B cell (primary cell): ENCODE results near the gene RGS3. TPM values are rescaled to one million over a fixed set of nuclear protein-coding genes. Genes with fewer than 3 reads are reported as not detected.

Experiments used
- ATAC-seq: fragments of 200-7000 bp; cut with Tn5 transposase; one replicate; pipeline ENCODE4 v1.10.0; 2021; ENCODE audit warnings: low read depth, mild to moderate bottlenecking, moderate number of reproducible peaks, moderate library complexity
- CTCF ChIA-PET: fragments of 350-600 bp; sonication (Branson Sonifier 250); formaldehyde crosslinking; loops from one replicate; lab custom pipeline; 2021; ENCODE audit warnings: antibody characterized with exemption, inconsistent platforms; lab: Charles Lee
- POLR2A ChIA-PET: fragments of 350-600 bp; sonication (Branson Sonifier 250); formaldehyde crosslinking; loops from one replicate; lab custom pipeline; 2021; ENCODE audit warnings: antibody characterized with exemption; lab: Charles Lee
- DNase-seq: peaks from one replicate; pipeline ENCODE4 v3.0.0; 2013
- H2AFZ ChIP-seq: 2 replicates; pipeline ENCODE4 v1.6.1; 2012; ENCODE audit warnings: mild to moderate bottlenecking, low read depth, low read length; ENCODE audit not compliant: insufficient read depth, poor library complexity, severe bottlenecking
- H3K27ac ChIP-seq, 2 donors: 1 replicate in 1 of 2; 2 replicates in 1 of 2; pipeline ENCODE4 v1.5.1; 2012 to 2013; ENCODE audit warnings: low read length in 2 of 2, mild to moderate bottlenecking in 2 of 2, moderate library complexity in 1 of 2
- H3K27me3 ChIP-seq, 4 experiments: fragments of 200-600 bp in 1 of 4; sonication (generic) in 1 of 4; replicated peaks in 1 of 4; 1 replicate in 2 of 4; 2 replicates in 2 of 4; pipeline versions ENCODE4 v1.6.1 to v1.7.0; 2013 to 2016; ENCODE audit warnings: low read length in 3 of 4, mild to moderate bottlenecking in 2 of 4, mixed read lengths in 1 of 4, moderate library complexity in 1 of 4; ENCODE audit not compliant: insufficient read depth in 4 of 4, control insufficient read depth in 3 of 4; ENCODE audit errors: control extremely low read depth in 1 of 4
- H3K36me3 ChIP-seq, 2 experiments: replicated peaks in 1 of 2; 1 replicate in 1 of 2; 2 replicates in 1 of 2; pipeline versions ENCODE4 v1.6.1 to v1.7.1; 2013; ENCODE audit warnings: low read length in 1 of 2; ENCODE audit not compliant: insufficient read depth in 2 of 2, control insufficient read depth in 1 of 2; ENCODE audit errors: control extremely low read depth in 1 of 2, extremely low read depth in 1 of 2
- H3K4me1 ChIP-seq, 2 donors: fragments of 200-600 bp in 1 of 2; sonication (generic) in 1 of 2; 1 replicate in 1 of 2; 2 replicates in 1 of 2; pipeline versions ENCODE4 v1.5.1 to v1.6.1; 2013 to 2017; ENCODE audit warnings: low read length in 2 of 2; ENCODE audit not compliant: control insufficient read depth in 2 of 2, insufficient read depth in 2 of 2
- H3K4me2 ChIP-seq: replicated peaks from 2 replicates; pipeline ENCODE3; 2012; ENCODE audit warnings: mild to moderate bottlenecking, low read depth, low read length; ENCODE audit not compliant: poor library complexity, severe bottlenecking
- H3K4me3 ChIP-seq, 5 experiments: fragments of 200-600 bp in 1 of 5; sonication (generic) in 1 of 5; 1 replicate in 3 of 5; 2 replicates in 2 of 5; pipeline versions ENCODE4 v1.5.1 to v1.7.0; 2011 to 2016; ENCODE audit warnings: low read length in 4 of 5, mild to moderate bottlenecking in 4 of 5, low read depth in 2 of 5, control low read depth in 1 of 5, moderate library complexity in 1 of 5; ENCODE audit not compliant: insufficient read depth in 1 of 5; ENCODE audit errors: control extremely low read depth in 1 of 5, extremely low read depth in 1 of 5
- H3K79me2 ChIP-seq: fragments of 200-600 bp; sonication (generic); one replicate; pipeline ENCODE4 v1.6.0; 2016; ENCODE audit warnings: low read length; ENCODE audit not compliant: control insufficient read depth, insufficient read depth
- H3K9ac ChIP-seq: fragments of 200-600 bp; sonication (generic); 2 replicates; pipeline ENCODE4 v1.6.1; 2017; ENCODE audit warnings: mild to moderate bottlenecking, low read length, moderate library complexity
- H3K9me3 ChIP-seq, 3 donors: one replicate each; pipeline versions ENCODE4 v1.6.1 to v1.7.1; 2013; ENCODE audit warnings: low read length in 2 of 3; ENCODE audit not compliant: control insufficient read depth in 2 of 3, insufficient read depth in 1 of 3; ENCODE audit errors: control extremely low read depth in 1 of 3
- H4K20me1 ChIP-seq: 2 replicates; pipeline ENCODE4 v1.6.0; 2012; ENCODE audit warnings: mild to moderate bottlenecking, low read length; ENCODE audit not compliant: insufficient read depth, control insufficient read depth, poor library complexity, severe bottlenecking
- H3K27ac Mint-ChIP-seq: one replicate; pipeline ENCODE4 v1.8.0; 2021; ENCODE audit warnings: mixed read lengths
- H3K27me3 Mint-ChIP-seq: one replicate; pipeline ENCODE4 v1.8.0; 2021; ENCODE audit warnings: mixed read lengths
- H3K4me1 Mint-ChIP-seq: one replicate; pipeline ENCODE4 v1.8.0; 2021; ENCODE audit warnings: mixed read lengths
- H3K4me3 Mint-ChIP-seq: one replicate; pipeline ENCODE4 v1.8.0; 2021; ENCODE audit warnings: mixed read lengths
- H3K9me3 Mint-ChIP-seq: one replicate; pipeline ENCODE4 v1.8.0; 2022; ENCODE audit warnings: mixed read lengths; ENCODE audit not compliant: insufficient read depth
- EZH2 ChIP-seq: IDR thresholded peaks from 2 replicates; pipeline ENCODE4 v1.6.1; 2012; ENCODE audit warnings: borderline replicate concordance, low read depth, mild to moderate bottlenecking, moderate library complexity, low read length; ENCODE audit not compliant: insufficient read depth, poor library complexity, severe bottlenecking
- WGBS: methylation state at CpG from one replicate; pipeline ENCODE4 v1.1.5; 2013; ENCODE audit warnings: missing lambda C conversion rate; ENCODE audit not compliant: insufficient coverage; 5-methylcytosine and 5-hydroxymethylcytosine counted together
- intact Hi-C: fragments of 100-400 bp; cut with micrococcal nuclease; formaldehyde crosslinking; loops from one replicate; pipeline ENCODE4 v1.10.0; 2022
- polyA plus RNA-seq: library from polyadenylated mRNA; depleted of rRNA; stranded (reverse); fragments of >200 nt; gene quantifications from 2 replicates; pipeline ENCODE4 v1.2.3, GENCODE V29; 2012
- total RNA-seq, 2 donors: library from RNA; stranded (reverse); fragments of 120-200 nt in 1 of 2; gene quantifications; 1 replicate in 1 of 2; 2 replicates in 1 of 2; pipeline versions ENCODE4 v1.2.3 to v1.2.4, GENCODE V29; 2013 to 2022
- TF ChIP-seq, protein P1 (sequence below): fragments of 200-600 bp; IDR thresholded peaks from one replicate; pipeline ENCODE4 v1.8.0; 2022; ENCODE audit warnings: antibody characterized with exemption, mild to moderate bottlenecking

RGS3 gene
- total and polyA plus RNA-seq, 2 donors (not counting 1 experiment from before 2014, with no cell fraction given) = 12.0 to 15.6 TPM

GRCh38 chr9:113528811-113529210 lies 65.3 kb downstream of the RGS3 start:
- intact Hi-C loops = no loop called here
- WGBS = 100% methylated on average over 2 of the region's 2 CpGs
- no peak overlapping the region for H3K9ac ChIP-seq
- no peaks in the 10 kb centered on the region for H3K9me3 Mint-ChIP-seq
- H3K4me1 ChIP-seq = peaks cover 5% of the 10 kb centered on the region in 2 donors
- H4K20me1 ChIP-seq = no peaks in the 10 kb centered on the region
- DNase-seq (no peak), ATAC-seq (no peak)
- H3K9me3 ChIP-seq = no peaks in the 10 kb centered on the region
- no peaks in the 10 kb centered on the region for H3K27me3 ChIP-seq
- POLR2A ChIA-PET = no interaction called here
- no peak overlapping the region for H3K4me3 Mint-ChIP-seq
- H3K4me3 ChIP-seq = no peak overlapping the region
- no peak overlapping the region for H3K27ac ChIP-seq
- TF ChIP-seq, protein P1, sequence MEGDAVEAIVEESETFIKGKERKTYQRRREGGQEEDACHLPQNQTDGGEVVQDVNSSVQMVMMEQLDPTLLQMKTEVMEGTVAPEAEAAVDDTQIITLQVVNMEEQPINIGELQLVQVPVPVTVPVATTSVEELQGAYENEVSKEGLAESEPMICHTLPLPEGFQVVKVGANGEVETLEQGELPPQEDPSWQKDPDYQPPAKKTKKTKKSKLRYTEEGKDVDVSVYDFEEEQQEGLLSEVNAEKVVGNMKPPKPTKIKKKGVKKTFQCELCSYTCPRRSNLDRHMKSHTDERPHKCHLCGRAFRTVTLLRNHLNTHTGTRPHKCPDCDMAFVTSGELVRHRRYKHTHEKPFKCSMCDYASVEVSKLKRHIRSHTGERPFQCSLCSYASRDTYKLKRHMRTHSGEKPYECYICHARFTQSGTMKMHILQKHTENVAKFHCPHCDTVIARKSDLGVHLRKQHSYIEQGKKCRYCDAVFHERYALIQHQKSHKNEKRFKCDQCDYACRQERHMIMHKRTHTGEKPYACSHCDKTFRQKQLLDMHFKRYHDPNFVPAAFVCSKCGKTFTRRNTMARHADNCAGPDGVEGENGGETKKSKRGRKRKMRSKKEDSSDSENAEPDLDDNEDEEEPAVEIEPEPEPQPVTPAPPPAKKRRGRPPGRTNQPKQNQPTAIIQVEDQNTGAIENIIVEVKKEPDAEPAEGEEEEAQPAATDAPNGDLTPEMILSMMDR = no peak
- no peak for TF ChIP-seq EZH2
- H3K27me3 Mint-ChIP-seq = no peaks in the 10 kb centered on the region
- no peak overlapping the region for H2AFZ ChIP-seq
- H3K4me1 Mint-ChIP-seq = peaks cover 12% of the 10 kb centered on the region
- no peak overlapping the region for H3K4me2 ChIP-seq
- H3K36me3 ChIP-seq = no peaks in the 10 kb centered on the region
- H3K27ac Mint-ChIP-seq = no peak overlapping the region
- CTCF ChIA-PET = no interaction called here
- no peaks in the 10 kb centered on the region for H3K79me2 ChIP-seq

- CTCF ChIA-PET = no interaction called here
- Histone ChIP-seq H2AFZ (no peak overlapping the region), H3K4me1 (no peaks in the 10 kb centered on the region), H3K4me3 (no peak overlapping the region), H3K27me3 (no peaks in the 10 kb centered on the region), H3K36me3 (no peaks in the 10 kb centered on the region), H4K20me1 (no peaks in the 10 kb centered on the region), H3K27ac (no peak overlapping the region), H3K9me3 (no peaks in the 10 kb centered on the region), H3K4me2 (no peak overlapping the region), H3K9ac (no peak overlapping the region), H3K79me2 (no peaks in the 10 kb centered on the region)
- no peak for DNase-seq
- WGBS = 82% methylated on average over 5 of the region's 7 CpGs
- H3K9me3 Mint-ChIP-seq = no peaks in the 10 kb centered on the region
- no peak overlapping the region for H3K4me3 Mint-ChIP-seq
- H3K4me1 Mint-ChIP-seq = peaks cover 6% of the 10 kb centered on the region
- intact Hi-C loops = no loop called here
- no peak for ATAC-seq
- no peak for TF ChIP-seq EZH2
- H3K27ac Mint-ChIP-seq = no peak overlapping the region
- H3K27me3 Mint-ChIP-seq = no peaks in the 10 kb centered on the region
- POLR2A ChIA-PET = no interaction called here
Observed at GRCh38 chr9:113529336-113530009, 65.9 kb downstream of the RGS3 start.
